ENCODE data around the gene TUSC2.
"Not testable (repeated sequence)": the region's sequence is repeated elsewhere in the genome, so short reads cannot be mapped to it uniquely, and the experiment has no call there.

Gene TUSC2

DNA sequence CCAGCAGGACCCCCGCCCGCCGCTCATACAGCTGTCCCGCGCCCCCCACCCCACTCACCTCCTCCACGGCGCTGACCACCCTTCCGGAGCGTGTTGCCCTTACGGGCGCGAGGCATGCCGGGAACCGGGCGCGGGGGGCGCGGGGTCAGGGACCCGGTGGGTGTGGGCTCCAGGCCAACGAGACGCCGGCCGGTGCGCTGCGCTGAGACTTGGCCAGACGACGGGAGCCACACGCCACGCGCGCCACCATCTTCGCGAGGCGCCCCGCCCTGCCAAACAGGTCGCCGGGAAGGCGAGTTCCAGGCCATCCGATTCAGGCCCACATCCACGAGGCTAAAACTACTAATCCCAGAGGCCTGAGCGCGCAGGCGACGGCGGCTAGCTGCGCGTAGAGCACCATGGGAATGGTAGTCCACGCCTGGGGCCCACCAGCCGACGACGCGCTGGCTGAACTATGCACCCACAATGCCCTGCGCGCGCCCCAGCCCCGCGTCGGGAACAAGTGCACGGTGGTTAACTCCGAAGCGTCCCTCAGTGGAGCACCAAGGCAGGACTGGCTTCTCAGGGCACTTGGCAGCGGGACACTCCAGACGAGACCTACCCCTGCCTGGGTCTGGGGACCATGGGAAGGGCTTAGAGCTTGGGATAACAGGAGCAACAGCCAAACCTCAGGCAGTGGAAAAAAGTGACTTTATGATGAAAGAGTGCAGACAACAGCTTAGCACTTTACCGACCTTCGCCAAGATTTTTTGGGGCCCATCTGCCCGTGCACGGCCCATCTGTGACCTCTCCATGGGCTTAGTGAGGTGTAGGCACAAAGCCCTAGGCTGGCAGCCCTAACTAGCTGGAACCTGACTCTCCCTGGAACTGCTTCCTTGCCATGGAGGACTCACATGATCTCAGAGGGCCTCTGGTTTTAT is 35.6 kb downstream of the TUSC2 start, which contains the start of gene IFRD2:
IFRD2 (minus strand) TSS at position 271 of the 920 bp plus-strand sequence; CDS start at position 116, 155 bp downstream.
- ATAC-seq (peak; percentile 97), DNase-seq (peak; percentile 93)
- peaks cover 27% of the 10 kb centered on the region for H3K36me3 Mint-ChIP-seq (ENCODE audit: low read depth)
- no peaks in the 10 kb centered on the region for H3K27me3 Mint-ChIP-seq
- H3K4me1 Mint-ChIP-seq: peaks cover 17% of the 10 kb centered on the region
- peak within 1 kb of the TSS; percentile 97 for H3K4me3 Mint-ChIP-seq
- H3K27ac Mint-ChIP-seq: peak within 1 kb of the TSS; percentile 97
- no peaks in the 10 kb centered on the region for H3K9me3 Mint-ChIP-seq

GRCh38 chr3:50290161-50290641 is 37.8 kb downstream of the TUSC2 start:
- DNase-seq (no peak), ATAC-seq (no peak)
- H3K9me3 Mint-ChIP-seq: no peaks in the 10 kb centered on the region
- no peaks in the 10 kb centered on the region for H3K27me3 Mint-ChIP-seq
- no peak overlapping the region for H3K27ac Mint-ChIP-seq
- peaks cover 28% of the 10 kb centered on the region for H3K36me3 Mint-ChIP-seq (ENCODE audit: low read depth)
- peak overlapping the region; percentile 97 for H3K4me3 Mint-ChIP-seq
- peaks cover 17% of the 10 kb centered on the region for H3K4me1 Mint-ChIP-seq

DNA sequence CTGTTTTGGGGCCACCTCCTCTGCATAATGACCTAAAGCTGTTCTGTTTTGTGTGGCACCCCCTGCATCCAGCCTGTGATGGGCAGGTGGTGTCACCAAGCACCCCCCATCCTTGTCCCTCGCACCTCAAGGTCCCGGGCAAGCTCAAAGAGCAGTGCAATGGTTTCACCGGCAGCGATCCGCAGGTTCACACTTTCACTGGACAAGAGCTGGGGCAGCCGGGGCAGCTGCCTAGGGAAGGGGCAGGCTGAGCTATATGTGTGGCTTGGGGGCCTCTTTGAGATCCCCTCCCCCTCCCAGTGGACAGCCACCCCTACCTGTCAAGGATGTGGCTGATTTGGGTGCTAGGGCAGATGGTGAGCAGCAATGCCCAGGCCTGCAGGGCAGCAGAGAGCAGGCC is 38.9 kb downstream of the TUSC2 start:
- no peaks in the 10 kb centered on the region for H3K9me3 Mint-ChIP-seq
- no peak overlapping the region for H3K4me3 Mint-ChIP-seq
- no peaks in the 10 kb centered on the region for H3K27me3 Mint-ChIP-seq
- DNase-seq: no peak
- peaks cover 17% of the 10 kb centered on the region for H3K4me1 Mint-ChIP-seq
- peaks cover 28% of the 10 kb centered on the region for H3K36me3 Mint-ChIP-seq (ENCODE audit: low read depth)
- no peak overlapping the region for H3K27ac Mint-ChIP-seq
- no peak for ATAC-seq

DNA sequence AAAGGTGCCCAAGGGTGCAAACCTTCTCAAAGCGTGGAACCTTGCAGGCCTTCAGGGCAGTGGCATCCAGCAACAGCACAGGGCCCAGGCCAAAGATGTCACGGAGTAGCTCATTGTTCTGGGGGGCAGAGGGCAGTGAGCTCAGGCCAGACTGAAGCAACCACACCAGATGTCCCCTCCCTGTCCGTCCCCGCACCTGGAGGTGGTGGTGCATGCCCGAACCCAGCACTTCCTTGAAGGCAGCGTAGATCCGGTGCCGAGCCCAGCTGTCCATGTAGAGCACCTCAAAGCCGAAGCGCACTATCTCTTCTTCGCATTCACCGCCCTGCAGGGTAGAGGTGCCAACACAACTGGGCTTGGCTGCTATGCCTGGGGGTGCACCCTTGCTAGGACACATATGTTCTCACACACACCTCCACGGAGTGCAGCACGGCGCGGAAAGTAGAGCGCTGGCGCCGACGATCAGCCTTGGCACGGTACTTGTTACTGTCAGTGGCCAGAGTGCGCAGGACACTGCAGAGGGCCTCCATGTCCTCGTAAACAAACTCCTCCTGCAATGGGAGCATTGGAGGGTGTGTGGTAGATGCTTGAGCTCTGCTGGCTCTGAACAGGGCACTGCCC is 39.5 kb downstream of the TUSC2 start:
- Mint-ChIP-seq H3K4me3 (no peak overlapping the region), H3K36me3 (ENCODE audit: low read depth) (peaks cover 28% of the 10 kb centered on the region), H3K27me3 (no peaks in the 10 kb centered on the region), H3K4me1 (peaks cover 17% of the 10 kb centered on the region), H3K9me3 (no peaks in the 10 kb centered on the region), H3K27ac (no peak overlapping the region)
- no peak for ATAC-seq
- no peak for DNase-seq

DNA sequence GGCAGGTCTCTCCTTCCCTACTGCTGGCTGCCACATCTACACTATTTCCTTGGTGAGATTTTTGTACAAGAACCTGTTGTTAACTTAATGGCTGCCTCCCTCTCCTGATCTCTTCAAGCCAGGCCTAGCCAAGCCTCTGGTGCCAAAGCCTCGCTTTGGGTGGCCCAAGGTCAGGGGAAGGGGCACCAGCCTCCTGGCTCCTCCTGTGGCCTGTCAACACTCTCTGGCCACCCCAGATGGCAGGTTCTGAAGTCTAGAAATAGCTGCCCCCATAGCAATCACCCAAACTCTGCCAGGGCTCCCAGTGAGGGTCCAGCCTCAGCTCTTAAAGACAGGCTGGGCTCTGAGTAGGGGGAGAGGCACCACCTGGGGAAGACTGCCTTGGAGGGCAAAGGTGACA is 40.8 kb downstream of the TUSC2 start:
- Mint-ChIP-seq H3K4me1 (peaks cover 10% of the 10 kb centered on the region), H3K9me3 (no peaks in the 10 kb centered on the region), H3K27me3 (no peaks in the 10 kb centered on the region), H3K27ac (peak overlapping the region; percentile 22), H3K4me3 (no peak overlapping the region), H3K36me3 (ENCODE audit: low read depth) (peaks cover 28% of the 10 kb centered on the region)
- ATAC-seq (no peak), DNase-seq (no peak)

- Mint-ChIP-seq H3K27me3 (no peaks in the 10 kb centered on the region), H3K36me3 (ENCODE audit: low read depth) (peaks cover 28% of the 10 kb centered on the region), H3K4me3 (no peak overlapping the region), H3K27ac (no peak overlapping the region), H3K9me3 (no peaks in the 10 kb centered on the region), H3K4me1 (peaks cover 10% of the 10 kb centered on the region)
- DNase-seq (no peak), ATAC-seq (no peak)
Measured at GRCh38 chr3:50286322-50287227, 41.4 kb downstream of the TUSC2 start.

GRCh38 chr3:50284121-50284520 is 43.9 kb downstream of the TUSC2 start:
- not testable (repeated sequence) for ATAC-seq; DNase-seq; H3K4me1 Mint-ChIP-seq; H3K9me3 Mint-ChIP-seq; H3K4me3 Mint-ChIP-seq; H3K27me3 Mint-ChIP-seq; H3K36me3 Mint-ChIP-seq (ENCODE audit: low read depth); H3K27ac Mint-ChIP-seq

- ATAC-seq (no peak), DNase-seq (no peak)
- Mint-ChIP-seq H3K27ac (no peak overlapping the region), H3K4me3 (no peak overlapping the region), H3K9me3 (no peaks in the 10 kb centered on the region), H3K4me1 (peaks cover 15% of the 10 kb centered on the region), H3K36me3 (ENCODE audit: low read depth) (no peaks in the 10 kb centered on the region), H3K27me3 (peaks cover 27% of the 10 kb centered on the region)
Measured at GRCh38 chr3:50279255-50280016, 48.6 kb downstream of the TUSC2 start.

DNA sequence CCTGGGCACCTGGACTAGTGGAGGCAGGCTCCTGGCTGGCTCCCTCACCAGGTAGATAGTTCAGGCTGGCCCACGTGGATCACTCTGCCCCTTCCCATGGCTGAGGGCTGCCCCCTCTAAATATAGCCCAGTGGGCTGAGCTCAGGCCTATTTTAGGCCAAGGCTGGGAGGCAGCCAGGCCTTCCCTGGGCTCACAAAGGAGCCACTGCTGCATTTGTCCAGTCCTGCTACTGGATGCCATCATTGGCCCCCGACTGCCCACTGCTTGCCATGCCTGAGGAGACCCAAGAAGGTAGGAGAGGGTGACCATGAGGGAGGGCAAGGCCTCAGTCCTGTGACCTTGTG is 49.2 kb downstream of the TUSC2 start, which contains the start of gene LSMEM2:
LSMEM2 (plus strand) TSS at position 208 of the 345 bp plus-strand sequence; CDS start at position 235, 27 bp downstream.
- Mint-ChIP-seq H3K9me3 (no peaks in the 10 kb centered on the region), H3K4me3 (no peak within 1 kb of the TSS), H3K36me3 (ENCODE audit: low read depth) (no peaks in the 10 kb centered on the region), H3K4me1 (peaks cover 20% of the 10 kb centered on the region), H3K27ac (no peak within 1 kb of the TSS), H3K27me3 (peaks cover 32% of the 10 kb centered on the region)
- DNase-seq (no peak), ATAC-seq (no peak)

DNA sequence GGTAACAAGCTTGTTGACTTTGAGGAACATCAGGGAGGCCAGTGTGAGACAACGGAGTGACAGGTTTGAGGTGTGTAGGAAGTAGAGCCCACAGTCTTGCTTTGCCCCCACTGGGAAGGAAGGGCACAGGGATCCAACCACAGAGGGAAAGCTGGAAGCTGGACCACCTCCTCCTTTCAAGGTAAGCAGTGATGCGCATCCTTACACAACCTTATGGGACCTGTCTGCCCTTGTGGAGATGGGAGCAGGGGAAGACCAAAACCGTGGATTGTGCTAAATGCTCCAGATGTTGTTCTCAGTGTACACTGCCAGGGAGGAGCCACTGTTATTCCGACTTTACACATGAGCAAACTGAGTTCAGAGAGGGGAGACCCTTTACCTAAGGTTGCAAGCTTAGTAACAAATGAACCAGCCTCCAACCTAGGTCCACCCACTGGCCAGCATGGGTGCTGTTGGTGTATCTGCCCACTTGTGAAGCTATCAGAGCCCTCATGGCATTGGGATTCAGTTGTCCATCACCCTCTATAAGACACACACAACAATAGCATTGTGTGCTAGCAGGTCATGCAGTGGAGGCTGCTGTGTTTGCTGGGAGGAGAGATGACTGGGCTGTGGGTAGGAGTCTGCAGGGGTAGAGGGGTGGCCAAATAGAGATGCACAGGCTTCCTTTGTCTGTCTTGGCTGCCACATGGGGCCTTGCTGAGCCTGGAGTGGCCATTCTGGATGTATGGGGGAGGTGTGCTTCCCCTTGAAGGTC is 49.7 kb downstream of the TUSC2 start:
- no peaks in the 10 kb centered on the region for H3K36me3 Mint-ChIP-seq (ENCODE audit: low read depth)
- H3K9me3 Mint-ChIP-seq: no peaks in the 10 kb centered on the region
- H3K4me3 Mint-ChIP-seq: no peak overlapping the region
- no peak for DNase-seq
- peaks cover 33% of the 10 kb centered on the region for H3K27me3 Mint-ChIP-seq
- H3K27ac Mint-ChIP-seq: no peak overlapping the region
- peaks cover 21% of the 10 kb centered on the region for H3K4me1 Mint-ChIP-seq
- ATAC-seq: peak; percentile 27

- Mint-ChIP-seq H3K4me1 (peaks cover 30% of the 10 kb centered on the region), H3K27me3 (peaks cover 38% of the 10 kb centered on the region), H3K9me3 (no peaks in the 10 kb centered on the region), H3K4me3 (no peak overlapping the region), H3K36me3 (ENCODE audit: low read depth) (no peaks in the 10 kb centered on the region), H3K27ac (no peak overlapping the region)
- no peak for ATAC-seq
- DNase-seq: no peak
Measured at GRCh38 chr3:50276762-50277101, 51.3 kb downstream of the TUSC2 start.

- H3K4me1 Mint-ChIP-seq: peaks cover 30% of the 10 kb centered on the region
- peak; percentile 27 for DNase-seq
- H3K27me3 Mint-ChIP-seq: peaks cover 38% of the 10 kb centered on the region
- peak overlapping the region; percentile 4 for H3K4me3 Mint-ChIP-seq
- H3K9me3 Mint-ChIP-seq: no peaks in the 10 kb centered on the region
- no peaks in the 10 kb centered on the region for H3K36me3 Mint-ChIP-seq (ENCODE audit: low read depth)
- ATAC-seq: no peak
- no peak overlapping the region for H3K27ac Mint-ChIP-seq
Measured at GRCh38 chr3:50275996-50276761, 51.8 kb downstream of the TUSC2 start.
